ENCODE data around the gene GALE.
A peak's percentile ranks its signal among the peaks of the same experiment; 100 is the strongest.

Gene GALE

DNA sequence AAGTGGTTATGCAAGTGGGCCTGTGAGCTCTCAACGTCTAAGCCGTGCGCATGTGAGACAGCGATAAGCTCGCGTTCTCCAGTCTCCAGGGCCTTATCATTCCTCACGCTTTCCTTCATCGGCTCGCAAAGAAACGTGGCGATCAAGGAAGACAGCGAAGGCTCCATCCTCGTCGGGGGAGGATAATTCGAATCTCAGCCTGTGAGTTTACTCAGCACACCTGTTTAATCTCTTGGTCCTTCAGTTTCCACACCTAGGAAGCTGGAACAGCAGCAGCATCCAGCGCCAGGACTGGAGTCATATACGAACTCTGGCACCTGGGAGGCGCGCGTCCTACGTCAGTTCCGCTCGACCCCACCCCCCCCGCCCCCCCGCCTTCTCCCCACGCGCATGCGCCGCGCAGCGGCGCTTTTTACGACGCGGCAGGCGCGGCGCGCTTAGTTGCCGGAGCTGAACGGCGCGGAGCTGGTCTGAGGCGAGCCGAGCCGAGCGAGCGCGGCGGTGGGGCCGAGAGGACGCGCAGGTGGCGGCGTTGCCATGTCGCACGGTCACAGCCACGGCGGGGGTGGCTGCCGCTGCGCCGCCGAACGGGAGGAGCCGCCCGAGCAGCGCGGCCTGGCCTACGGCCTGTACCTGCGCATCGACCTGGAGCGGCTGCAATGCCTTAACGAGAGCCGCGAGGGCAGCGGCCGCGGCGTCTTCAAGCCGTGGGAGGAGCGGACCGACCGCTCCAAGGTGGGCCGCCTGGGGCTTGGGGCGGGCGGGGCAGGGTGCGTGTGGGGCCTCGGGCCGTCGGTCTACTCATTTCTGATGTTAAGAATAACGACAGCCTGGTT lies 22.4 kb downstream of the GALE start, which contains the start of gene PITHD1:
TSS of gene PITHD1 (plus strand) at position 440 of the 836 bp plus-strand sequence. CDS start at position 538, 98 bp downstream.
- H3K9ac ChIP-seq (ENCODE audit: low read depth in 1 of 2, low read length in 2 of 2): peak within 1 kb of the TSS; percentile 88 to 99
- peaks cover 4 to 5% of the 10 kb centered on the region in 2 donors for H3K36me3 ChIP-seq (ENCODE audit: control insufficient read depth in 2 of 2, insufficient read depth in 2 of 2, low read length in 2 of 2)
- H3K9me3 ChIP-seq (ENCODE audit: control insufficient read depth in 2 of 2, low read length in 2 of 2): no peaks in the 10 kb centered on the region
- peak within 1 kb of the TSS; percentile 89 to 95 for H3K4me3 ChIP-seq (ENCODE audit: low read length in 2 of 2)
- no peaks in the 10 kb centered on the region for H3K27me3 ChIP-seq (ENCODE audit: control insufficient read depth in 2 of 2, insufficient read depth in 2 of 2, low read length in 2 of 2)
- H3K27ac ChIP-seq (ENCODE audit: low read depth in 2 of 2, low read length in 2 of 2): peak within 1 kb of the TSS; percentile 92 to 97
- peaks cover 17 to 19% of the 10 kb centered on the region in 2 donors for H3K4me1 ChIP-seq (ENCODE audit: control insufficient read depth in 2 of 2, insufficient read depth in 2 of 2, low read length in 2 of 2)

DNA sequence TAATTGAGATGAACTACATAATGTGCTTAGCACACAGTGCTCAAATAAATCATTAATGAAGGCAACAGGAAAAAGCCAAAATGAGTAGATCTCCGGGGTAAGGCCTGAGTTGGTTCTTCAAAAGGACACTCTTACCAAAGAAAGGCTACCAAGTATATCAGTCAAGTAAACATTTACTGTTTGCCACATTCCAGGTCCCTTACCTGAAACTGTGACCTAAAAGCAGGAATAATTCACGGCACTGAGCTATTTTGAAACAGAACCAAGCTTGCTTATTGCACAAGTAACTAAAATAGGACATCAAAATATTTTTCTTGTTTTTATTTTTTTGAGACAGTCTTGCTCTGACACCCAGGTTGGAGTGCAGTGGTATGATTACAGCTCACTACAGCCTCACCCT lies 24.3 kb downstream of the GALE start:
- Histone ChIP-seq H3K27ac (ENCODE audit: low read depth in 2 of 2, low read length in 2 of 2) (no peak overlapping the region), H3K4me1 (ENCODE audit: control insufficient read depth in 2 of 2, insufficient read depth in 2 of 2, low read length in 2 of 2) (peaks cover 19% of the 10 kb centered on the region in 2 donors)

DNA sequence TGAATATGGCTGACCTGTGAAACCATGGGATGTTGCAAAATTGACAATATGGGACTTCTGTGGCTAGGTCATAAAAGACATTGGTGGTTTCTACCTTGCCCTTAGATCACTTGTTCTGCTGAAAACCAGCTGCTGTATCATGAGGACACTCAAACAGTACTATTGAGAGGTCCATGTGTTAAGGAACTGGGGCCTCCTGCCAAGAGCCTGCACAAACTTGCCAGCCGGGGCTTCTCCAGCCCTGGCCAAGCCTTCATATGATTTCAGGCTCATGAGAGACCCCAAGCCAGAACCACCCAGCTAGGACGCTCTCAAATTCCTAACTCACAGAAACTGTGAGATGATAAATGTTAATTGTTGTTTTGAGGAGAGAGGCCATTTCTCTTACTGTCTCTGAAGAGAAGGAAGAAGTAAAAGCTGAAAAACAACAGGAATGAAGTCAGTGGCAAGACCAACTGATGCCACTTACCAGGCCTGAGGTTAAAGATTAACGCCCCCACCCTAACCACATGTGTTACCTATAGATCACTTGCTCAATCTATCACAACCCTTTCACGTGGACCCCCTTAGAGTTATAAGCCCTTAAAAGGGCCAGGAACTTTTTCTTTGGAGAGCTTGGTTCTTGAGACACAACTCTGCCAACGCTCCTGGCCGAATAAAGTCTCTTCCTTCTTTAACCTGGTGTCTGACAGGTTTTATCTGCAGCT lies 26.2 kb downstream of the GALE start:
- Histone ChIP-seq H3K9me3 (ENCODE audit: control insufficient read depth in 2 of 2, low read length in 2 of 2) (no peaks in the 10 kb centered on the region), H3K27me3 (ENCODE audit: control insufficient read depth in 2 of 2, insufficient read depth in 2 of 2, low read length in 2 of 2) (no peaks in the 10 kb centered on the region), H3K27ac (ENCODE audit: low read depth in 2 of 2, low read length in 2 of 2) (no peak overlapping the region), H3K4me1 (ENCODE audit: control insufficient read depth in 2 of 2, insufficient read depth in 2 of 2, low read length in 2 of 2) (peaks cover 14% of the 10 kb centered on the region in 2 donors), H3K4me3 (ENCODE audit: low read length in 2 of 2) (no peak overlapping the region), H3K9ac (ENCODE audit: low read depth in 1 of 2, low read length in 2 of 2) (no peak overlapping the region), H3K36me3 (ENCODE audit: control insufficient read depth in 2 of 2, insufficient read depth in 2 of 2, low read length in 2 of 2) (no peaks in the 10 kb centered on the region)

More for the DNA sequence above, 24.3 kb downstream of the GALE start:
- Histone ChIP-seq H3K4me3 (ENCODE audit: low read length in 2 of 2) (no peak overlapping the region), H3K27me3 (ENCODE audit: control insufficient read depth in 2 of 2, insufficient read depth in 2 of 2, low read length in 2 of 2) (no peaks in the 10 kb centered on the region), H3K9ac (ENCODE audit: low read depth in 1 of 2, low read length in 2 of 2) (no peak overlapping the region), H3K9me3 (ENCODE audit: control insufficient read depth in 2 of 2, low read length in 2 of 2) (no peaks in the 10 kb centered on the region), H3K36me3 (ENCODE audit: control insufficient read depth in 2 of 2, insufficient read depth in 2 of 2, low read length in 2 of 2) (no peaks in the 10 kb centered on the region)

DNA sequence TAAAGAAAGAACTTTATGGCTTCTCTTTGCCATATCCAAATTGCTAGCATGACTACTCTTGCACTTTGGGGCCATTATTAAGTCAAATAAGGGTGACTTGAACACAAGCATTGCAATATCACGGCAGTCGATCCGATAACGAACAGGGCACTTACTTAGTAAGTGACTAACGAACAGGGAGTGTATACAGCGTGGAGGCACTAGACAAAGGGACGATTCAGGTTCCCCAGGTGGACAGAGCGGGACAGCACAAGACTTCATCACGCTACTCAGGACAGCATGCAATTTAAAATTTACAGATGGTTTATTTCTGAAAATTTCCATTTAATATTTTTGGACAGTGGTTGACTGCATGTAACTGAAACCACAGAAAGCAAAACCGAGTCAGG lies 27.7 kb downstream of the GALE start:
- Histone ChIP-seq H3K36me3 (ENCODE audit: control insufficient read depth in 2 of 2, insufficient read depth in 2 of 2, low read length in 2 of 2) (peaks cover 3 to 4% of the 10 kb centered on the region in 2 donors), H3K27me3 (ENCODE audit: control insufficient read depth in 2 of 2, insufficient read depth in 2 of 2, low read length in 2 of 2) (no peaks in the 10 kb centered on the region), H3K4me1 (ENCODE audit: control insufficient read depth in 2 of 2, insufficient read depth in 2 of 2, low read length in 2 of 2) (peaks cover 8 to 9% of the 10 kb centered on the region in 2 donors), H3K9ac (ENCODE audit: low read depth in 1 of 2, low read length in 2 of 2) (no peak overlapping the region), H3K9me3 (ENCODE audit: control insufficient read depth in 2 of 2, low read length in 2 of 2) (no peaks in the 10 kb centered on the region), H3K4me3 (ENCODE audit: low read length in 2 of 2) (no peak overlapping the region), H3K27ac (ENCODE audit: low read depth in 2 of 2, low read length in 2 of 2) (no peak overlapping the region)

DNA sequence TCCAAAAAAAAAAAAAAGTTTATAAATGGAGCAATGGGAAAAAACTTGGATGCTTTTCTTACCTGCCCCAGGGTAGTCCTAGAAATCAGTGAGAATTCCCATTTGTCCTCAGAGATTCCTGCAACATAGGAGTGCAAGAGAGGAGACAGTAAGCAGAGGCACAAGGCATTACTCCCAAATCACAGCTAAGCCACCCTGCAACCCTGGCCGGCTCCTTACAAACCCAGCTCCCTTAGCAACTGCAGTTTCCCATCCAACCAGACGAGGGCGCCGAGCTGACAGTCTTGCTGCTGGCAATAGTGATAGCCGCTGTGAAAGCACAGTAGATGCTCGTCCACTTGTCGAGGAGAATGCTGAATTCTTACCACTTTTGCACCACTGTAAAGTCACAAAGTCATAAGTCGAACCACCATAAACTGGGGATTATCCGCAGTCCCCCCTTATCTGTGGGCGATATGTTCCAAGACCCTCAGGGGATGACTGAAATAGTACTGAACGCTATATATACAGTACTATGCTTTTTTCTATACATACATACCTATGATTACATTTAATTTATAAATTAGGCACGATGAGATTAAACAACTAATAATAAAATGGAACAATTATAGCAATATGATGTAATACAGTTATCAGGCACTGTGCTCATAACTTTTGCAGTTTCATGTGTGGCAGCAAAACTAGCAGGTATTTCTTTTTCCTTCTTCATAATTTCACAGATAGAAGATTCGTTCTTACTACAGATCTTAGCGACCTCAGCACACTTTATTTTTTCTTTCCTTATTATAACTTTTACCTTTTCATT lies 28.3 kb downstream of the GALE start:
- H3K4me1 ChIP-seq (ENCODE audit: control insufficient read depth in 2 of 2, insufficient read depth in 2 of 2, low read length in 2 of 2): peaks cover 4% of the 10 kb centered on the region in 2 donors
- H3K9me3 ChIP-seq (ENCODE audit: control insufficient read depth in 2 of 2, low read length in 2 of 2): no peaks in the 10 kb centered on the region
- H3K9ac ChIP-seq (ENCODE audit: low read depth in 1 of 2, low read length in 2 of 2): no peak overlapping the region
- no peaks in the 10 kb centered on the region for H3K27me3 ChIP-seq (ENCODE audit: control insufficient read depth in 2 of 2, insufficient read depth in 2 of 2, low read length in 2 of 2)
- peaks cover 3 to 8% of the 10 kb centered on the region in 2 donors for H3K36me3 ChIP-seq (ENCODE audit: control insufficient read depth in 2 of 2, insufficient read depth in 2 of 2, low read length in 2 of 2)
- no peak overlapping the region for H3K27ac ChIP-seq (ENCODE audit: low read depth in 2 of 2, low read length in 2 of 2)
- H3K4me3 ChIP-seq (ENCODE audit: low read length in 2 of 2): no peak overlapping the region

DNA sequence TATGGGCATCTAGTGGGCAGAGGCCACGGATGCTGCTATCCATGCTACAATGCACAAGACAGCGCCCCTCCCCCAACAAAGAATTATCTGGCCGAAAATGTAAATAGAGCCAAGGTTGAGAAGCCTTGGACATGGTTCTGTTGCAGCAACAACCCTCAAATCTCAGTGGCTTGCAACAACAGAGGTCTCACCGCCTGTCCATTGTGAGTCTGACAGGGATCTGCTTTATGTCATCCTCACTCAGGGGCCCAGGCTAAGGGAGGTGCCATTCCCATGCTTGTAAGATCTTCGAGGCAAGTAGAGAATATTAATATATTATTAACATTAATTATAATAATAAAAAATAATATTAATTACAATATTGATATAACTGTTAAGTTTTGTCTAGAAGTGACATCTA lies 31.8 kb downstream of the GALE start:
- H3K4me1 ChIP-seq (ENCODE audit: control insufficient read depth in 2 of 2, insufficient read depth in 2 of 2, low read length in 2 of 2): peaks cover 0 to 2% of the 10 kb centered on the region in 2 donors
- no peak overlapping the region for H3K27ac ChIP-seq (ENCODE audit: low read depth in 2 of 2, low read length in 2 of 2)
- no peak overlapping the region for H3K4me3 ChIP-seq (ENCODE audit: low read length in 2 of 2)
- no peak overlapping the region for H3K9ac ChIP-seq (ENCODE audit: low read depth in 1 of 2, low read length in 2 of 2)
- H3K27me3 ChIP-seq (ENCODE audit: control insufficient read depth in 2 of 2, insufficient read depth in 2 of 2, low read length in 2 of 2): no peaks in the 10 kb centered on the region
- H3K36me3 ChIP-seq (ENCODE audit: control insufficient read depth in 2 of 2, insufficient read depth in 2 of 2, low read length in 2 of 2): peaks cover 3 to 16% of the 10 kb centered on the region in 2 donors
- H3K9me3 ChIP-seq (ENCODE audit: control insufficient read depth in 2 of 2, low read length in 2 of 2): no peaks in the 10 kb centered on the region

DNA sequence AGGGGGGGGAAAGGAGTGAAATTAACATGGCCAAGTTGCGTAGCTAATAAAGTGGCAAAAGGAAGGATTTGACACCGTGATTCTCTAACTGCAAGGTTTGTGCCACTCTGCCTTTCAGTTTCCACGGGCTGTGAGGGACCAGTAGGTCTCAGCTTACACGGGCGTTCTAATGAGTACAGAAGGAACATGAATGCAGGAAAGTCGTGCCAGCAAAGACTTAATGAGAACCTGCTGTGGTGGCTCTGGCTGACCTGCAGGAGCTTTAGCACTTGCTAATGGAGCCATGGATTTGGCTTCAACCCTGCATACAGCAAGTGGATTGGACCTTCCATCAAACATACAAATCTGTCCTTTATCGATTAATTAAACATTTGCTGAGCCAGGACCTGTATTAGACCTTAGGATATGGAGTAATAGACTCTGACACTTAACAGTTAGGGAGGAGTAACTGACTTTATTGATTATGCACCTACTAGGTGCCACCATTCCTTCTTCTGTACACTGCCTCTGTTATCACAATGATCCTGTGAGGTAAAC lies 37.4 kb downstream of the GALE start:
- H3K9me3 ChIP-seq (ENCODE audit: control insufficient read depth in 2 of 2, low read length in 2 of 2): no peaks in the 10 kb centered on the region
- H3K4me3 ChIP-seq (ENCODE audit: low read length in 2 of 2): no peak overlapping the region
- H3K36me3 ChIP-seq (ENCODE audit: control insufficient read depth in 2 of 2, insufficient read depth in 2 of 2, low read length in 2 of 2): peaks cover 34 to 45% of the 10 kb centered on the region in 2 donors
- no peaks in the 10 kb centered on the region for H3K27me3 ChIP-seq (ENCODE audit: control insufficient read depth in 2 of 2, insufficient read depth in 2 of 2, low read length in 2 of 2)
- no peak overlapping the region for H3K9ac ChIP-seq (ENCODE audit: low read depth in 1 of 2, low read length in 2 of 2)
- H3K27ac ChIP-seq (ENCODE audit: low read depth in 2 of 2, low read length in 2 of 2): no peak overlapping the region
- no peaks in the 10 kb centered on the region for H3K4me1 ChIP-seq (ENCODE audit: control insufficient read depth in 2 of 2, insufficient read depth in 2 of 2, low read length in 2 of 2)

DNA sequence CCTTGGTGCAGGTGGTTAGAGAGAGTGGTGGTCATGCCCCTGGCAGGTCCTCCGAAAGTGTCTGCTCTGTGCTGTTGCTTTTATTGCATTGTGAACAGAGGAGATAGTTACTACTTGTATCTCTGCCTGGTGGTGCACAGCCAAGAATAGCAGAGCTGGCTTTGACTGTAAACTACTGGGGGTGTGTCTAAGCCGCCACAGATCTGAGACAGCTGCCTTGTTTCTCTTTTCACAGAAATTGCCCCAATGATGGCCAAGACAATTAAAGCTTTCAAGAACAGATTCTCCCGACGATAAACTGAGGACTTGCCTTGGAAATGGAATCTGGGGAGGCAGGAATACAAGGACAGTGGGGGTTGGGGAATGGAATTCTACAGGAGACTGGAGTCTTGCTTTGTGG lies 41.3 kb downstream of the GALE start:
- H3K9ac ChIP-seq (ENCODE audit: low read depth in 1 of 2, low read length in 2 of 2): no peak overlapping the region
- no peak overlapping the region for H3K27ac ChIP-seq (ENCODE audit: low read depth in 2 of 2, low read length in 2 of 2)
- peaks cover 66 to 68% of the 10 kb centered on the region in 2 donors for H3K36me3 ChIP-seq (ENCODE audit: control insufficient read depth in 2 of 2, insufficient read depth in 2 of 2, low read length in 2 of 2)
- H3K4me1 ChIP-seq (ENCODE audit: control insufficient read depth in 2 of 2, insufficient read depth in 2 of 2, low read length in 2 of 2): no peaks in the 10 kb centered on the region
- H3K27me3 ChIP-seq (ENCODE audit: control insufficient read depth in 2 of 2, insufficient read depth in 2 of 2, low read length in 2 of 2): no peaks in the 10 kb centered on the region
- no peak overlapping the region for H3K4me3 ChIP-seq (ENCODE audit: low read length in 2 of 2)
- H3K9me3 ChIP-seq (ENCODE audit: control insufficient read depth in 2 of 2, low read length in 2 of 2): no peaks in the 10 kb centered on the region

DNA sequence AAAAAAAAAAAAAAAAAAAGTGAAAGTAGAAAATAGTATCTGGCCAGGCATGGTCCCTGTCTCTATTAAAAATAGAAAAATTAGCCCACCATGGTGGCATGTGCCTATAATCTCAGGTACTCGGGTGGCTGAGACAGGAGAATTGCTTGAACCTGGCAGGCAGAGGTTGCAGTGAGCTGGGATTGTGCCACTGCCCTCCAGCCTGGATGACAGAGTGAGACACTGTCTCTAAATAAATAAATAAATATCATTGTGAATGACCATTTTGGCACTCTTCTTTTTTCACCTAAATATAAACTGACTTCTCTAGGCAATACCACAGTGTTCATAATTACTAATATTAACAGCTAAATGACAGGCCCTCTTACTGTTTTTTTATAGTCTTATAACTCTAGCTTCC lies 42.7 kb downstream of the GALE start:
- no peaks in the 10 kb centered on the region for H3K27me3 ChIP-seq (ENCODE audit: control insufficient read depth in 2 of 2, insufficient read depth in 2 of 2, low read length in 2 of 2)
- H3K9ac ChIP-seq (ENCODE audit: low read depth in 1 of 2, low read length in 2 of 2): no peak overlapping the region
- H3K4me1 ChIP-seq (ENCODE audit: control insufficient read depth in 2 of 2, insufficient read depth in 2 of 2, low read length in 2 of 2): no peaks in the 10 kb centered on the region
- H3K27ac ChIP-seq (ENCODE audit: low read depth in 2 of 2, low read length in 2 of 2): no peak overlapping the region
- peaks cover 77 to 82% of the 10 kb centered on the region in 2 donors for H3K36me3 ChIP-seq (ENCODE audit: control insufficient read depth in 2 of 2, insufficient read depth in 2 of 2, low read length in 2 of 2)
- no peak overlapping the region for H3K4me3 ChIP-seq (ENCODE audit: low read length in 2 of 2)
- H3K9me3 ChIP-seq (ENCODE audit: control insufficient read depth in 2 of 2, low read length in 2 of 2): no peaks in the 10 kb centered on the region

All from mucosa of rectum (tissue), 2 donors.